KOPT-K1 (cell line): ENCODE data around the gene ADGRA3.
"Not testable (repeated sequence)": the region's sequence is repeated elsewhere in the genome, so short reads cannot be mapped to it uniquely, and the experiment has no call there.

Experiments
- H3K27ac ChIP-seq: fragments of 200-600 bp; sonication (generic); 2 replicates; pipeline ENCODE4 v1.5.1; 2016; ENCODE audit warnings: antibody characterized with exemption, mild to moderate bottlenecking, low read depth, low read length; ENCODE audit not compliant: poor library complexity, severe bottlenecking
- H3K36me3 ChIP-seq: fragments of 200-600 bp; sonication (generic); 2 replicates; pipeline ENCODE4 v1.5.1; 2017; ENCODE audit warnings: antibody characterized with exemption, mild to moderate bottlenecking, low read length, moderate library complexity; ENCODE audit not compliant: insufficient read depth
- H3K9me3 ChIP-seq: fragments of 200-600 bp; sonication (generic); 2 replicates; pipeline ENCODE4 v1.5.1; 2017; ENCODE audit warnings: antibody characterized with exemption, low read length, mild to moderate bottlenecking; ENCODE audit not compliant: insufficient read depth, poor library complexity, severe bottlenecking

Gene ADGRA3

GRCh38 chr4:22412013-22412412, 103.9 kb downstream of the ADGRA3 start:
- H3K27ac ChIP-seq = no peak overlapping the region
- H3K9me3 ChIP-seq = no peaks in the 10 kb centered on the region
- peaks cover 17% of the 10 kb centered on the region for H3K36me3 ChIP-seq

GRCh38 chr4:22410645-22411247, 105.1 kb downstream of the ADGRA3 start:
- Histone ChIP-seq H3K36me3 (peaks cover 20% of the 10 kb centered on the region), H3K9me3 (no peaks in the 10 kb centered on the region), H3K27ac (no peak overlapping the region)

DNA sequence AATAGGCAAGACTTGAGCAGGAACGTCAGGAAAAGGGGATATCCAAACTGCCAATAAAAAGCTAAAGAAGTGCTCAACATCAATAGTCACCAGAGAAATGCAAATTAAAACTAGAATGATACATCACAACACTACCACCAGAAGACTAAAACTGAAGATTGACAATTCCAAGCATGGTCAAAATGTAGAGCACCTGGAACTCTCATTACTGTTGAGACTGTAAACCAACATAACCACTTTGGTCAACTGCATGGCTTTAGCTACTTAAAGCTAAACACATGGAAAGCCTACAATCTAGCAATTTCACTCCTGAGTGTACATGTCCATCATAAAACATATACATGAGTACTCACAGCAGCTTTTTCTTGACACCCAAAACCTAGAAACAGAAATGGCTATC, 107.4 kb downstream of the ADGRA3 start:
- Histone ChIP-seq H3K9me3 (peaks cover 10% of the 10 kb centered on the region), H3K27ac (no peak overlapping the region), H3K36me3 (peaks cover 29% of the 10 kb centered on the region)

GRCh38 chr4:22407361-22407760, 108.5 kb downstream of the ADGRA3 start:
- H3K27ac ChIP-seq = no peak overlapping the region
- H3K9me3 ChIP-seq = peaks cover 10% of the 10 kb centered on the region
- H3K36me3 ChIP-seq = peaks cover 27% of the 10 kb centered on the region

- Histone ChIP-seq H3K9me3 (no peaks in the 10 kb centered on the region), H3K27ac (no peak overlapping the region), H3K36me3 (peaks cover 42% of the 10 kb centered on the region)
Observed at GRCh38 chr4:22398671-22399070, 117.2 kb downstream of the ADGRA3 start.

DNA sequence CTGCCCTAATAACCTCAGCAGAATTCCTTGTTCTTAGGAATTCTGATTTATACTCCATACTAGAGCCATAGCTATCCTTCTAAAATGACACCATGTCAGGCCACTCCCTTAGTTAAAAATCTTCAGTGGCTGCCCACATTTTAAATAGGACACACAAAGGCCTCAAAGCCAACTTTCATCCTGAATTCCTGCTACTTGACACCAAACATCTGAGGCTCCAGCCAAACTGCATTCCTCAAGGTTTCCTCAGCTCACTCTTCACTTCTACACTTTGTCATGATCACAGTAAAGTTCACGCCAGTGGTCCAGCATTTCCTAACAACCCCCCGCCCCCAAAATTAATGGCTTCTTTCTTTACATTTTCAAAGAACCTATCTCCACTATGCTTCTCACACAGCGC, 124.3 kb downstream of the ADGRA3 start:
- Histone ChIP-seq H3K9me3 (no peaks in the 10 kb centered on the region), H3K27ac (no peak overlapping the region), H3K36me3 (peaks cover 22% of the 10 kb centered on the region)

DNA sequence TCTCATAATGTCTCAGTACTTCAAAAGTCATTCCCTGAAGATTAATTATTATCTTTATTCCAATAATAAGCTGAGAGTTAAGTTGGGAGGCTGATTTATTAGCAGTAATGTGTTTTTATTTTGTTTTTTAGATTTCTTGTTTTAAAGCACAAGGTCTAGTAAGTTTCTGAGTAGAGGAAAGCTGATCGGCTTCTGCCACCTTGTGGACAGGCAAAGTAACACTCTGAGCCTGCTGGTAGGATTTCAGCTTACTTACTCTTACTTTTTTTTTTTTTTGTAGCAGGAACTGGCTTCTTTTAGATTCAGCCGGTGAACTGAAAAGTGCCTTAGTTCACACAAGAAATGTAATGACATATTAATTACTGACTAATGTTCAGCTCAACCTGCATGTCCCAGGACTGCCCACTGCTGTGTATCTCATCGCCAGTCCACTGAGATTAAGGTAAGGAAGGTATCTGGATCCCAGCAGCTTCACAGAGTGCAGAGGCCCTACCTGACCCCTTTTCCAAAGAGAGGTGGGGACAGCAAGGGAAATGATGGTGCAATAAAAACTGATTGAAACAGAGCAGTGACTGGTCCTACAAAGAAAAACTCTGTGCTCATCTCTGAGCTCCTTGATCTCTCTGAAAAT, 126.5 kb downstream of the ADGRA3 start:
- peaks cover 22% of the 10 kb centered on the region for H3K36me3 ChIP-seq
- H3K9me3 ChIP-seq = no peaks in the 10 kb centered on the region
- no peak overlapping the region for H3K27ac ChIP-seq

GRCh38 chr4:22385611-22386011, 130.3 kb downstream of the ADGRA3 start:
- no peaks in the 10 kb centered on the region for H3K9me3 ChIP-seq
- peaks cover 28% of the 10 kb centered on the region for H3K36me3 ChIP-seq
- H3K27ac ChIP-seq = no peak overlapping the region

- no peaks in the 10 kb centered on the region for H3K9me3 ChIP-seq
- peaks cover 25% of the 10 kb centered on the region for H3K36me3 ChIP-seq
- H3K27ac ChIP-seq = no peak overlapping the region
Observed at GRCh38 chr4:22384154-22384553, 131.7 kb downstream of the ADGRA3 start.

DNA sequence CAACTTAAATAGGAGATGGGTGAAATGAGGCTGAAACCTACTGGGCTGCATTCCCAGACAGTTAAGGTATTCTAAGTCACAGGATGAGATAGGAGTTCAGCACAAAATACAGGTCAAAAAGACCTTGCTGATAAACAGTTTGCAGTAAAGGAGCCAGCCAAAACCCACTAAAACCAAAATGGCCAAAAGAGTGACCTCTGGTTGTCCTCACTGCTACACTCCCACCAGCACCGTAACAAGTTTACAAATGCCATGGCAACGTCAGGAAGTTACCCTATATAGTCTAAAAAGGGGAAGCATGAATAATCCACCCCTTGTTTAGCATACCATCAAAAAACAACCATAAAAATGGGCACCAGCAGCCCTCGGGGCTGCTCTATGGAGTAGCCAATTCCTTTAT, 133.7 kb downstream of the ADGRA3 start:
- not testable (repeated sequence) for H3K36me3 ChIP-seq, H3K27ac ChIP-seq, H3K9me3 ChIP-seq

DNA sequence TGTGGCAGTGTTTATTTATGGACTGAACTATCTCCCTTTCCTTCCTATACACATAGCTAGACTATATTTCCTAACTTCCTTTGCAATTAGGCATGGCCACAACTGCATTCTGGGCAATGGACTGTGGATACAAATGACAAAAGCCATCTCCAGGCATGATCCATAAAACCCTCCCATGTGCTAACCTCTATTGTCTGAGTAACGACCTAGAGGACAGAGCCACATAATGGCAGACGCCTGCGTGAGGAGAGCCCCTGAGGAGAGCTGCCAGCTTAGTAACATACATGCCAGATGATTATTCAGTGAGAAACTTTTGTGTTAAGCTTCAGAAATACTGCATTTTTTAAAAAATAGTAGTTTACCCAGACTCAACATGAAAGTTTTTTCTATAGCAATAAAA, 142.9 kb downstream of the ADGRA3 start:
- Histone ChIP-seq H3K9me3 (no peaks in the 10 kb centered on the region), H3K36me3 (no peaks in the 10 kb centered on the region), H3K27ac (no peak overlapping the region)

- Histone ChIP-seq H3K27ac (no peak overlapping the region), H3K9me3 (no peaks in the 10 kb centered on the region), H3K36me3 (no peaks in the 10 kb centered on the region)
Observed at GRCh38 chr4:22369901-22370562, 145.8 kb downstream of the ADGRA3 start.

GRCh38 chr4:22363787-22364186, 152.1 kb downstream of the ADGRA3 start:
- no peaks in the 10 kb centered on the region for H3K36me3 ChIP-seq
- H3K9me3 ChIP-seq = no peaks in the 10 kb centered on the region
- no peak overlapping the region for H3K27ac ChIP-seq

GRCh38 chr4:22363036-22363435, 152.8 kb downstream of the ADGRA3 start:
- no peak overlapping the region for H3K27ac ChIP-seq
- no peaks in the 10 kb centered on the region for H3K36me3 ChIP-seq
- no peaks in the 10 kb centered on the region for H3K9me3 ChIP-seq

GRCh38 chr4:22356987-22357596, 158.8 kb downstream of the ADGRA3 start:
- Histone ChIP-seq H3K27ac (no peak overlapping the region), H3K9me3 (no peaks in the 10 kb centered on the region), H3K36me3 (no peaks in the 10 kb centered on the region)
